OCI-LY3 (cell line): ENCODE results near the gene PLPP2.

Source experiments
- EZH2phosphoT487 ChIP-seq: fragments of 200-600 bp; shearing (Covaris generic); IDR thresholded peaks from 2 replicates; pipeline ENCODE4 v1.6.1; 2018; ENCODE audit warnings: antibody characterized with exemption, mixed run types, low read depth
- TF ChIP-seq, protein P1 (sequence below): fragments of 200-600, 300-600 bp; sonication (generic); IDR thresholded peaks from 2 replicates; pipeline ENCODE4 v1.5.1; 2014; ENCODE audit warnings: antibody characterized with exemption, low read length, low read depth

DNA sequence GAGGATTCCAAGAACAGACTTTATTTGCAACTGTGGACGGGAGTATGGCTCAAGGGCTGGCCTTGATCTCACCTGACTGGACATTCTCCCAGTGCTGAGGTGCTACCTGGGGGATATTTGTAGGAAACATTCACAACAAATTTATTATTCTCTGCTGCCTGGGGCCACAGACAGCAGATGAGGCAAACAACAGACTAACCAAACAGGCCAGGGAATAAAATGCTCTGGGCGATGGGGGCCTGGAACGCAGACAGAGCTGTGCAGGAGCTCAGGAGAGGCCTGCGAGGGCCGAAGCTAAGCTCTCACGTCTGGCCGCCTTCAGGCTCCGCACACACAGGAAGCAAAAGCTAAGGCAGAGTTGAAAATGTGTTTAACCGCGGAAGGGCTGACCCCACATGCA, 7.8 kb downstream of the PLPP2 start:
- TF ChIP-seq, protein P1, sequence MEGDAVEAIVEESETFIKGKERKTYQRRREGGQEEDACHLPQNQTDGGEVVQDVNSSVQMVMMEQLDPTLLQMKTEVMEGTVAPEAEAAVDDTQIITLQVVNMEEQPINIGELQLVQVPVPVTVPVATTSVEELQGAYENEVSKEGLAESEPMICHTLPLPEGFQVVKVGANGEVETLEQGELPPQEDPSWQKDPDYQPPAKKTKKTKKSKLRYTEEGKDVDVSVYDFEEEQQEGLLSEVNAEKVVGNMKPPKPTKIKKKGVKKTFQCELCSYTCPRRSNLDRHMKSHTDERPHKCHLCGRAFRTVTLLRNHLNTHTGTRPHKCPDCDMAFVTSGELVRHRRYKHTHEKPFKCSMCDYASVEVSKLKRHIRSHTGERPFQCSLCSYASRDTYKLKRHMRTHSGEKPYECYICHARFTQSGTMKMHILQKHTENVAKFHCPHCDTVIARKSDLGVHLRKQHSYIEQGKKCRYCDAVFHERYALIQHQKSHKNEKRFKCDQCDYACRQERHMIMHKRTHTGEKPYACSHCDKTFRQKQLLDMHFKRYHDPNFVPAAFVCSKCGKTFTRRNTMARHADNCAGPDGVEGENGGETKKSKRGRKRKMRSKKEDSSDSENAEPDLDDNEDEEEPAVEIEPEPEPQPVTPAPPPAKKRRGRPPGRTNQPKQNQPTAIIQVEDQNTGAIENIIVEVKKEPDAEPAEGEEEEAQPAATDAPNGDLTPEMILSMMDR, result no peak
- TF ChIP-seq EZH2phosphoT487, result no peak
